Calu3 (cell line): ENCODE results near the gene TXN2. TPM values are rescaled to one million over a fixed set of nuclear protein-coding genes. Genes with fewer than 3 reads are reported as not detected.
"Not testable (repeated sequence)": the region's sequence is repeated elsewhere in the genome, so short reads cannot be mapped to it uniquely, and the experiment has no call there.

Experiments
- BruUV-seq: library from RNA; stranded (reverse); fragments of 400-500 nt; replicated peaks from 2 replicates; lab custom pipeline; 2021; lab: Mats Ljungman, UMichigan
- CTCF ChIA-PET: fragments of 300-600 bp; sonication (Branson Sonifier 250); formaldehyde crosslinking; loops from one replicate; lab custom pipeline; 2022; ENCODE audit warnings: antibody characterized with exemption; lab: Charles Lee
- DNase-seq: peaks from one replicate; pipeline ENCODE4 v3.0.0; 2022
- H3K27ac Mint-ChIP-seq: one replicate; pipeline ENCODE4 v1.8.0; 2022; ENCODE audit warnings: mixed read lengths; ENCODE audit not compliant: unreplicated experiment
- H3K27me3 Mint-ChIP-seq: one replicate; pipeline ENCODE4 v1.8.0; 2022; ENCODE audit warnings: mixed read lengths; ENCODE audit not compliant: unreplicated experiment
- H3K36me3 Mint-ChIP-seq: one replicate; pipeline ENCODE4 v1.8.0; 2022; ENCODE audit warnings: mild to moderate bottlenecking, moderate library complexity, mixed read lengths; ENCODE audit not compliant: insufficient read depth, unreplicated experiment
- H3K4me1 Mint-ChIP-seq: one replicate; pipeline ENCODE4 v1.8.0; 2022; ENCODE audit warnings: mild to moderate bottlenecking, low read depth, mixed read lengths; ENCODE audit not compliant: unreplicated experiment
- H3K4me3 Mint-ChIP-seq: one replicate; pipeline ENCODE4 v1.8.0; 2022; ENCODE audit warnings: mild to moderate bottlenecking, low read depth, moderate library complexity, mixed read lengths; ENCODE audit not compliant: unreplicated experiment
- H3K9me3 Mint-ChIP-seq: one replicate; pipeline ENCODE4 v1.8.0; 2022; ENCODE audit warnings: low read depth, mixed read lengths; ENCODE audit not compliant: unreplicated experiment
- CTCF ChIP-seq: fragments of 200-600 bp; IDR thresholded peaks from one replicate; pipeline ENCODE4 v1.8.0; 2022; ENCODE audit warnings: antibody characterized with exemption; ENCODE audit not compliant: unreplicated experiment
- intact Hi-C: fragments of 100-400 bp; cut with micrococcal nuclease; formaldehyde crosslinking; loops from one replicate; pipeline ENCODE4 v1.10.0; 2022; ENCODE audit not compliant: unreplicated experiment
- total RNA-seq: library from RNA; stranded (reverse); gene quantifications from 2 replicates; pipeline ENCODE4 v1.2.3, GENCODE V29; 2022

The TXN2 gene
- total RNA-seq, 1 experiment from 2014 or later, result 58.4 TPM

GRCh38 chr22:36453855-36454378 lies 27.5 kb downstream of the TXN2 start:
- H3K27ac Mint-ChIP-seq, result no peak overlapping the region
- intact Hi-C loops, result loop anchor here (5.0 kb wide), 1 partner anchor 67 kb away; the partner anchor contains the start of gene MYH9
- BruUV-seq, result no TSS peak
- no peak overlapping the region for H3K4me3 Mint-ChIP-seq
- peaks cover 22% of the 10 kb centered on the region for H3K4me1 Mint-ChIP-seq
- CTCF ChIA-PET, result interaction anchor here (1.4 kb wide), 1 partner anchor 16 kb away, joined by 9 read pairs; no protein-coding TSS in a partner anchor
- no peak for DNase-seq
- no peaks in the 10 kb centered on the region for H3K9me3 Mint-ChIP-seq
- TF ChIP-seq CTCF, result no peak
- H3K36me3 Mint-ChIP-seq, result peaks cover 23% of the 10 kb centered on the region
- H3K27me3 Mint-ChIP-seq, result no peaks in the 10 kb centered on the region

DNA sequence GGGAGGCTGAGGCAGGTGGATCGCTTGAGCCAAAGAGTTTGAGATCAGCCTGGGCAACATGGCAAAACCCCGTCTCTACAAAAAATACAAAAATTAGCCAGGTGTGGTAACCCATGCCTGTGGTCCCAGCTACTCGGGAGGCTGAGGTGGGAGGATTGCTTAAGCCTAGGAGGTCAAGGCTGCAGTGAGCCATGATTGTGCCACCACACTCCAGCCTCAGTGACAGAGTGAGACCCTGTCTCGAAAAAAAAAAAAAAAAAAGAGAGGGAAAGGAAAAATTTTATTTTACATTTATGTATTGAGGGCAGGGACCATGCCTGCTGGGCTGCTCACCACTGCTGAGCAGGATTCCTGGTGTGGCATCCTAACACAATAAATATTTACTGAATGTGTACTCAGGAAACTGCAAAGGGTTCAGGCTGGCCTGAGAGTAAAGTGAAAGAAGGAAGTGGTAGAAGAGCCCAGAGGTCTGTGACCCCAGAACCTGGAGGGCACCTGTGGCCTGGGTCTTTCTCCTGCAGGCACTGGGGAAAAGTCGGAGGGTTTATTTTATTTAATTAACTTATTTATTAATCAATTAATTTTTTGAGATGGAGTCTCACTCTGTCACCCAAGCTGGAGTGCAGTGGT lies 28.3 kb downstream of the TXN2 start:
- H3K4me3 Mint-ChIP-seq, CTCF ChIA-PET, DNase-seq, H3K27me3 Mint-ChIP-seq, H3K9me3 Mint-ChIP-seq, BruUV-seq, H3K27ac Mint-ChIP-seq: not testable (repeated sequence)
- intact Hi-C loops, result loop anchor here (5.0 kb wide), 1 partner anchor 66 kb away; the partner anchor contains the start of gene MYH9
- Mint-ChIP-seq H3K36me3 (peaks cover 23% of the 10 kb centered on the region), H3K4me1 (peaks cover 22% of the 10 kb centered on the region)

DNA sequence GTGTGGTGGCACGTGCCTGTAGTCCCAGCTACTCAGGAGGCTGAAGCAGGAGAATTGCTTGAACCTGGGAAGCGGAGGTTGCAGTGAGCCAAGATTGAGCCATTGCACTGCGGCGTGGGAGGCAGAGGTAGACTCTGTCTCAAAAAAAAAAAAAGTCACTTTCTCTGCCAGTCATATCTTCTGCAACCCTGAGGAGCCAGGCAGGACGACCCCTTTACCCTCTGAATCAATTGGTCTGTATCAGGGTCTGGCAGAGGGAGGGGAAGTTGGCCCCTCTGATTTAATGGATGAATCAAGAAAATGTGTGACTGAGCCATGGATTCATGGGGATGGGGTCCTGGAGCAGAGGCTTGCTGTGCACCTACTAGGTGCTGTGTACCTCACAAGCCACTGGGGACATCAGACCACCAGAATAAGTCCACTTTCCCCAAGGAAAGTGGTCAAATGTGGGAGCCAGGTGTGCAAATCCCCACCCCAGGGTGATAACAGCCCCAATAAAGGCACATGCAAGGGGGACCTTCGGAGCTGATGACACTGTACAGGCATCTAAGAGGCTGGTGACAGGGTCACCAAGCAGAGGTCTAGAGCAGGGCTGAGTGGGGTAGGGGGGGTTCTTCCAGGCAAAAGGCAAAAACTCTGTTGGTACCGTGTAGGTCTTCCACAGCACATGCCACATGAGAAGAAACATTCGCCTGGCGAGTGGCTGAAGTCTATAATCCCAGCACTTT lies 29.0 kb downstream of the TXN2 start:
- no peaks in the 10 kb centered on the region for H3K9me3 Mint-ChIP-seq
- BruUV-seq, result no TSS peak
- H3K36me3 Mint-ChIP-seq, result peaks cover 23% of the 10 kb centered on the region
- H3K4me1 Mint-ChIP-seq, result peaks cover 22% of the 10 kb centered on the region
- DNase-seq, result no peak
- H3K27ac Mint-ChIP-seq, result peak overlapping the region; percentile 89
- CTCF ChIA-PET, result interaction anchor here (0.9 to 1.2 kb wide), 4 partner anchors 13 to 65 kb away, joined by 3 to 5 read pairs (median 4); partner anchors contain the start of gene MYH9
- H3K4me3 Mint-ChIP-seq, result peak overlapping the region; percentile 20
- no peaks in the 10 kb centered on the region for H3K27me3 Mint-ChIP-seq
- no peak for TF ChIP-seq CTCF
- intact Hi-C loops, result loop anchor here (5.0 kb wide), 1 partner anchor 65 kb away; the partner anchor contains the start of gene MYH9

DNA sequence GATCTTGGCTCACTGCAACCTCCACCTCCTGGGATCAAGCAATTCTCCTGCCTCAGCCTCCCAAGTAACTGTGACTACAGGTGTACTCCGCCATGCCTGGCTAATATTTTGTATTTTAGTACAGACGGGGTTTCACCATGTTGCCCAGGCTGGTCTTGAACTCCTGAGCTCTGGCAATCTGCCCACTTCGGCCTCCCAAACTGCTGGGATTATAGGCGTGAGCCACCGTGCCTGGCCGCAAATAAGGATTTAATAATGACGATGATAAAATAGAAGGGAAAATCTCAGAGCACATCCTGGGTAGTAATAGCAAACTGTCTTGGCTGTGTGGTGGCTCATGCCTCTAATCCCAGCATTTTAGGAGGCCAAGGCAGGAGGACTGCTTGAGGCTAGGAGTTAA lies 30.5 kb downstream of the TXN2 start:
- not testable (repeated sequence) for DNase-seq, BruUV-seq, H3K27me3 Mint-ChIP-seq, H3K4me3 Mint-ChIP-seq, H3K9me3 Mint-ChIP-seq
- Mint-ChIP-seq H3K4me1 (peaks cover 22% of the 10 kb centered on the region), H3K36me3 (peaks cover 20% of the 10 kb centered on the region), H3K27ac (peak overlapping the region; percentile 89)
- intact Hi-C loops, result loop anchor here (5.0 kb wide), 1 partner anchor 64 kb away; the partner anchor contains the start of gene MYH9
- CTCF ChIA-PET, result interaction anchor here (1.2 kb wide), 1 partner anchor 15 kb away, joined by 5 read pairs; no protein-coding TSS in a partner anchor

DNA sequence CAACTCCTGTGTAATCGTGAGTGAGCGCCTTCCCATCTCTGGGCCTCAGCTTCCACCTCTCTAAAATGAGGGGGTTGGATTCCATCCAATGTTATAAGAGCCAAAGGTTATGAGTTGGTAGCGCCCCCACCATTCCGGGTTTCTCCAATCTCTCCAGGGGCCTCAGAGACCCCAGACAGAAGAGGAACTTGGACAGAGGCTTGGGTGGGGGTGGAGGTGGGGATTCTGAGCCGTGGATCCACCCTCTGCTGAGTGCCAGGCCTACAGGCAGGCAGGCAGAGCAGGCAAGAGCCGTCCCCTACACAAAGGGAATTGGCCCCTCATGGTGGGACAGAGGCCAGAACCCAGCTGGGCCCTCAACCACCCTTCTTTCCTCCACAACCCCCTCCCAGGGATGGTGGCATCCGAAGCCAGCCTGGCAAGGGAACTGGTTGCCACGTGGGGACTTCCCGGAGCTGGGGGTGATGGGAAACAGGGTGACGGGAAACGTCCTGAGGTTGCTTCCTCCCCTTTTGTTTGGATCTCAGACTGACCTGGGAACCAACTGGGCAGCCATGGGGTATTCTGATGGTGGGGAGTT lies 31.8 kb downstream of the TXN2 start:
- intact Hi-C loops, result loop anchor here (5.0 kb wide), 1 partner anchor 62 kb away; the partner anchor contains the start of gene MYH9
- Mint-ChIP-seq H3K27me3 (no peaks in the 10 kb centered on the region), H3K9me3 (no peaks in the 10 kb centered on the region), H3K4me3 (no peak overlapping the region), H3K36me3 (peaks cover 15% of the 10 kb centered on the region), H3K27ac (no peak overlapping the region), H3K4me1 (peaks cover 22% of the 10 kb centered on the region)
- CTCF ChIA-PET, result no interaction called here
- no peak for TF ChIP-seq CTCF
- no peak for DNase-seq
- no TSS peak for BruUV-seq
